ENCODE measurements around the gene TPO. TPM values are rescaled to one million over a fixed set of nuclear protein-coding genes. Genes with fewer than 3 reads are reported as not detected.
A peak's percentile ranks its signal among the peaks of the same experiment; 100 is the strongest.
"Not testable (repeated sequence)": the region's sequence is repeated elsewhere in the genome, so short reads cannot be mapped to it uniquely, and the experiment has no call there.

TPO gene
- total and polyA plus RNA-seq, 5 donors: 1.3 to 2.0 (median 1.4) TPM; not detected in 1

- ATAC-seq (no peak), DNase-seq (no peak)
- no peak overlapping the region for H3K27ac ChIP-seq (ENCODE audit: low read length)
- no peaks in the 10 kb centered on the region for H3K9me3 ChIP-seq (ENCODE audit: control insufficient read depth, low read length)
- WGBS: 91% methylated on average over 32 of the region's 32 CpGs
- H3K4me1 ChIP-seq (ENCODE audit: control insufficient read depth, insufficient read depth, low read length): no peaks in the 10 kb centered on the region
- no peak overlapping the region for H3K4me3 ChIP-seq (ENCODE audit: low read length)
- intact Hi-C loops (cut with DNase I): no loop called here
- no peaks in the 10 kb centered on the region for H3K27me3 ChIP-seq (ENCODE audit: control insufficient read depth, insufficient read depth)
Measured at GRCh38 chr2:1563084-1563857, 150.0 kb downstream of the TPO start.

GRCh38 chr2:1563943-1564891 is 151.0 kb downstream of the TPO start:
- intact Hi-C loops (cut with DNase I): no loop called here
- Histone ChIP-seq H3K4me3 (ENCODE audit: low read length) (no peak overlapping the region), H3K27me3 (ENCODE audit: control insufficient read depth, insufficient read depth) (no peaks in the 10 kb centered on the region), H3K27ac (ENCODE audit: low read length) (no peak overlapping the region), H3K4me1 (ENCODE audit: control insufficient read depth, insufficient read depth, low read length) (no peaks in the 10 kb centered on the region), H3K9me3 (ENCODE audit: control insufficient read depth, low read length) (no peaks in the 10 kb centered on the region)
- WGBS: 70% methylated on average over 23 of the region's 23 CpGs
- ATAC-seq: peak; percentile 53 to 80
- peak in 2 of 3 donors; percentile 60 to 77 for DNase-seq

GRCh38 chr2:1567556-1568344 is 154.5 kb downstream of the TPO start:
- intact Hi-C loops (cut with DNase I): no loop called here
- Histone ChIP-seq H3K9me3 (ENCODE audit: control insufficient read depth, low read length) (no peaks in the 10 kb centered on the region), H3K27me3 (ENCODE audit: control insufficient read depth, insufficient read depth) (no peaks in the 10 kb centered on the region), H3K27ac (ENCODE audit: low read length) (no peak overlapping the region), H3K4me3 (ENCODE audit: low read length) (no peak overlapping the region), H3K4me1 (ENCODE audit: control insufficient read depth, insufficient read depth, low read length) (peaks cover 2% of the 10 kb centered on the region)
- no peak for DNase-seq
- ATAC-seq: no peak
- 94% methylated on average over 34 of the region's 34 CpGs for WGBS

- H3K9me3 ChIP-seq (ENCODE audit: control insufficient read depth, low read length); H3K4me3 ChIP-seq (ENCODE audit: low read length); intact Hi-C loops (cut with DNase I); H3K27me3 ChIP-seq (ENCODE audit: control insufficient read depth, insufficient read depth); H3K4me1 ChIP-seq (ENCODE audit: control insufficient read depth, insufficient read depth, low read length); ATAC-seq; DNase-seq; H3K27ac ChIP-seq (ENCODE audit: low read length): not testable (repeated sequence)
- WGBS: 95% methylated on average over 39 of the region's 39 CpGs
Measured at GRCh38 chr2:1568345-1568668, 155.0 kb downstream of the TPO start.

- WGBS: 84% methylated on average over 10 of the region's 10 CpGs
- Histone ChIP-seq H3K4me3 (ENCODE audit: low read length) (no peak overlapping the region), H3K27me3 (ENCODE audit: control insufficient read depth, insufficient read depth) (no peaks in the 10 kb centered on the region), H3K27ac (ENCODE audit: low read length) (no peak overlapping the region), H3K4me1 (ENCODE audit: control insufficient read depth, insufficient read depth, low read length) (peaks cover 2% of the 10 kb centered on the region), H3K9me3 (ENCODE audit: control insufficient read depth, low read length) (no peaks in the 10 kb centered on the region)
- intact Hi-C loops (cut with DNase I): no loop called here
- DNase-seq (no peak), ATAC-seq (no peak)
Measured at GRCh38 chr2:1569879-1570450, 156.7 kb downstream of the TPO start.

GRCh38 chr2:1571477-1572417 is 158.5 kb downstream of the TPO start:
- ATAC-seq (no peak), DNase-seq (no peak)
- Histone ChIP-seq H3K4me1 (ENCODE audit: control insufficient read depth, insufficient read depth, low read length) (peaks cover 2% of the 10 kb centered on the region), H3K9me3 (ENCODE audit: control insufficient read depth, low read length) (no peaks in the 10 kb centered on the region), H3K27ac (ENCODE audit: low read length) (no peak overlapping the region), H3K4me3 (ENCODE audit: low read length) (no peak overlapping the region), H3K27me3 (ENCODE audit: control insufficient read depth, insufficient read depth) (no peaks in the 10 kb centered on the region)
- intact Hi-C loops (cut with DNase I): no loop called here
- 84% methylated on average over 17 of the region's 17 CpGs for WGBS

GRCh38 chr2:1572638-1573037 is 159.4 kb downstream of the TPO start:
- 48% methylated on average over 10 of the region's 10 CpGs for WGBS
- peak overlapping the region; percentile 36 for H3K27ac ChIP-seq (ENCODE audit: low read length)
- no peak overlapping the region for H3K4me3 ChIP-seq (ENCODE audit: low read length)
- DNase-seq (peak; percentile 60 to 80 (median 77)), ATAC-seq (peak; percentile 62 to 83)
- intact Hi-C loops (cut with DNase I): no loop called here
- H3K4me1 ChIP-seq (ENCODE audit: control insufficient read depth, insufficient read depth, low read length): peaks cover 2% of the 10 kb centered on the region
- no peaks in the 10 kb centered on the region for H3K9me3 ChIP-seq (ENCODE audit: control insufficient read depth, low read length)
- H3K27me3 ChIP-seq (ENCODE audit: control insufficient read depth, insufficient read depth): no peaks in the 10 kb centered on the region

- H3K4me1 ChIP-seq (ENCODE audit: control insufficient read depth, insufficient read depth, low read length): no peaks in the 10 kb centered on the region
- no peaks in the 10 kb centered on the region for H3K9me3 ChIP-seq (ENCODE audit: control insufficient read depth, low read length)
- H3K4me3 ChIP-seq (ENCODE audit: low read length): no peak overlapping the region
- H3K27me3 ChIP-seq (ENCODE audit: control insufficient read depth, insufficient read depth): no peaks in the 10 kb centered on the region
- intact Hi-C loops (cut with DNase I): no loop called here
- whole genome bisulfite sequencing: 88% methylated on average over 5 of the region's 5 CpGs
- DNase-seq (no peak), ATAC-seq (no peak)
- H3K27ac ChIP-seq (ENCODE audit: low read length): no peak overlapping the region
Measured at GRCh38 chr2:1577846-1578245, 164.6 kb downstream of the TPO start.

GRCh38 chr2:1581257-1581964 is 168.1 kb downstream of the TPO start:
- intact Hi-C loops (cut with DNase I); H3K27me3 ChIP-seq (ENCODE audit: control insufficient read depth, insufficient read depth); H3K9me3 ChIP-seq (ENCODE audit: control insufficient read depth, low read length); H3K27ac ChIP-seq (ENCODE audit: low read length); H3K4me3 ChIP-seq (ENCODE audit: low read length); ATAC-seq; DNase-seq; H3K4me1 ChIP-seq (ENCODE audit: control insufficient read depth, insufficient read depth, low read length): not testable (repeated sequence)
- WGBS: 85% methylated on average over 19 of the region's 19 CpGs

Measured in right cardiac atrium (tissue), 5 donors.